NCI-H2029 (cell line): ENCODE results near the gene SHC4.
"Not testable (repeated sequence)": the region's sequence is repeated elsewhere in the genome, so short reads cannot be mapped to it uniquely, and the experiment has no call there.

Source experiments
- DNase-seq: peaks from one replicate; lab custom pipeline; 2025; lab: John Stamatoyannopoulos, UW

The SHC4 gene

DNA sequence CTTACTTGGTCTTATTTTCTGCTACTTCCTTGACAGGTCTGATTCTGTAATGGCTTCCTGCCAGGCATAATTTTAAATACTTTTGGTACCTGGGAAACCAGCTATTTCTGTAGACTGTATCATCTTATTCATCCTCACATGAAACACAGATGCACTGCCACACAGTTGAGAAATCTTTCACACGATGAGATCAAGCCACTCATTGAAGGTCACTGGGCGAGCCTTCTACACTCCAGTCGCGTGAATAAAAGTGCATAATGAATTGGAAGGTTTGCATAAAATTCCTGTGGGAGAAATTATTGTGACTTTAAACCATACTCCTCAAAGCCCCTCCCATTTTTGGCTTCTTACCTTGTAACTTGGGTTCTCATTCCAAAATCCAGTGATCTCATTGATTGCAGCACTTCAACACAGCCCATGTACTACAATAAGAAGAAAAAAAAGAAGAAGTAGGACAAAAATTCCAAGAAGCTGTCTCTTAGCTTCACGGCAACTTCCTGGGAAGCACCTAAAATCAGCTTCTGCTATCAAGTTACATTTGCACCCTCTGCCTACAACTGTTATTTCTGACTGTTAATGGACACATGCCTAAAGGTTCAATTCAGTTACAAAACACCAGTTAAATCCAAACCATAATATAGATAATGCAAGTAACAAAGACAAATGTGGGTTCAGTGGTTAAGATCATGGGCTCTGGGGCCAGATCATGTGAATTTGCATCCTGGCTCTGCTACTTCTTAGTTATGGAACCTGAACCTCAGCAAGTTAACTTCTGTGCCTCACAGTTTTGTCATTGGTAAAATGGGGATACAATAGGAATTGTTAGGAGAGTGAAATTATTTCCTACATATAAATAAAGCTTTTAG lies 39.0 kb downstream of the SHC4 start:
- DNase-seq, result no peak

DNA sequence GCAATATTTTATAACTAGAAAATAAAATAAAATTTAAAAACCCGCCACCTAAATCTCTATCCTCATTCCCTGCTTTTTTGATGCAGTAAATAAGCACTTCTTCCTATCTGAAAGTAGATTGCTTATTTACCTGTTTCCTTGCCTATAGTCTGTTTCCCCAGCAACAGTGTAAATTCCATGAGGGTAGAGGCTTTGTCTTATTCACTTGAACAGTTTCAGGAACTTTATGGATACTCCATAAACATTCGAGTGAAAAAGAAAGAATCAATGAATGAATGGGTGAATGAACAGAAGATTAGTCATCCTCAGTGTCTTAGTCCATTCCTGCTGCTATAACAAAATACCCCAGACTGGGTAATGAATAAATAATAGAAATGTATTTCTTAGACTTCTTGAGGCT lies 41.7 kb downstream of the SHC4 start:
- DNase-seq, result no peak

DNA sequence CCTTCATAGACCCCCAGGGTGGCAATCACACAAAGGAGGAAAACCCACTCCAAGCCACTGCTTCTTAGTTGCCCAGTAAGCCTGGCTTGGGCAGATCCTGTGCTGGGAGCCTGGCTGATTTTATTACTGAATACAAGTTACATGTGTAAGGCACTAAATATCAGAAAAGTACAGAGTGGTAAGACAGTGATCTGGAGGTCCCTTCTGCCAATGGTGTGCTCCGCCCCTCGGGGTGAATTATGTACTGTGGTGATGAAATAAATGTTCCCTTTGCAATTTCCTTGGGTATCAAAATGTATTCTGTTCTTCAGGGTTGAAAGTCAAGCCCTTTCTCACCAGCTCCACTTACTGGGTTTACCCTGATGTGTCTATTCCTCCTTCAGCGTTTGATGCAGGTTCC lies 47.0 kb downstream of the SHC4 start:
- no peak for DNase-seq

DNA sequence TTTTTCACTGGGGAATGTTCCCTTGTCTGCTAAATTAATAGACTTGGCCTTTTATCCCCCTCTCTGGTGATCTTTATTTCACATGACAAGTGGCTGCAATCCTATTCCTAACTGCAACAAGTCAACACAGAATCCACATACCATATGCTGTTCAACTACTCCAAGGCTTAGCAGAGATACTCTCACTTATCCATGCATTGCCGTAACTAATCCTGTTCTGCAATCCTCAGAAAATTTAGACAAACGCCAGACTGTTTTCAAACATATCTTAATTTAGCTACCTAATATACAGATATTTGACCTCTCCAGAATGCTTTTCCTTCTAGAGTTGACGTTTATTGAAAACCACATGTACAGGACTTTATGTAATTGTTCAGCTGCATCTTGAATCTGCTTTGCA lies 47.9 kb downstream of the SHC4 start:
- no peak for DNase-seq

DNA sequence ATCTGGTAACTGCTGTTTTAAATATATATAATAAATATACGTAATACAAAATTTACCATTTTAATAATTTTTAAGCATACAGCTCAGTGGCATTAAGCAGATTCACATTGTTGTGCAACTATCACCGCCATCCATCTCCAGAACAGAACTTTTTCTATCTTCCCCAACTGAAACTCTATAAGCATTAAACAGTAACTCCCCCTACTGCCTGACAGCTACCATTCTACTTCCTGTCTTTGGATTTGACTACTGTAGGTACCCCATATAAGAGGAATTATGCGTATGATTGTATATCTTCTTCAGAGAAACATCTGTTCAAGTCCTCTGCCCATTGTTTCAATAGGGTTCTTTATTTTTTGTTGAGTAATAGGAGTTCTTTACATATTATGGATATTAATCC lies 49.0 kb downstream of the SHC4 start:
- no peak for DNase-seq

DNA sequence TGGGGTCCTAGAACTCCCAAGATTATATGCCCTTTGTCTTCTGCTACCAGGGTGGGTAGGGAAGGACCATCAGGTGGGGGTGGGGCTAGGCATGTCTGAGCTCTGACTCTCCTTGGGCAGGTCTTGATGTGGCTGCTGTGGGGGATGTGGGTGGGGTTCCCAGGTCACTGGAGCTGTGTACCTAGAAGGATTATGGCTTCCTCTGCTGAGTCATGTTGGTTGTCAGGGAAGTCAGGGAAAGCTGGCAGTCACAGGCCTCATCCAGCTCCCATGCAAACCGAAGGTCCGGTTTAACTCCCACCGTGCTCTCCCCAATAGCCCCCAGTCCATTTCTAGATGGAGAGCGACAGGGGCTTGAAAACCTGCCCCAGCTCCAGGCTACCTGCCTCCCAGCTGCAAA lies 50.6 kb downstream of the SHC4 start:
- DNase-seq, result no peak

DNA sequence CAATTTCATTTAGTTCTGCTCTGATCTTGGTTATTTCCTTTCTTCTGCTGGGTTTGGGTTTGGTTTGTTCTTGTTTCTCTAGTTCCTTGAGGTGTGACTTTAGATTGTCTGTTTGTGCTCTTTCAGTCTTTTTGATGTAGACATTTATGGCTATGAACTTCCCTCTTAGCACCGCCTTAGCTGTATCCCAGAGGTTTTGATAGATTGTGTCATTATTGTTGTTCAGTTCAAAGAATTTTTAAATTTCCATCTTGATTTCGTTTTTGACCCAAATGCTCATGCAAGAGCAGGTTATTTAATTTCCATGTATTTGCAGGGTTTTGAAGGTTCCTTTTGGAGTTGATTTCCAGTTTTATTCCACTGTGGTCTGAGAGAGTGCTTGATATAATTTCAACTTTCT lies 53.2 kb downstream of the SHC4 start:
- DNase-seq, result not testable (repeated sequence)

DNA sequence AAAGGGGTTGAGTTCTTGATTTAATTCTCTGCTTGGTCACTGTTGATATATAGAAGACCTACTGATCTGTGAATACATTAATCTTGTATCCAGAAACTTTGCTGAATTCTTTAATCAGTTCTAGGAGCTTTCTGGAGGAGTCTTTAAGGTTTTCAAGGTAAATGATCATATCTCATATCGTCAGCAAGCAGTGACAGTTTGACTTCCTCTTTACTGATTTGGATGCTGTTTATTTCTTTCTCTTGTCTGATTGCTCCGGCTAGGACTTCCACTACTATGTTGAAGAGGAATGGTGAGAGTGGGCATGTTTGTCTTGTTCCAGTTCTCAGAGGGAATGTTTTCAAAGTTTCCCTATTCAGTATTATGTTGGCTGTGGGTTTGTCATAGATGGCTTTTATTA lies 54.4 kb downstream of the SHC4 start:
- DNase-seq, result not testable (repeated sequence)

DNA sequence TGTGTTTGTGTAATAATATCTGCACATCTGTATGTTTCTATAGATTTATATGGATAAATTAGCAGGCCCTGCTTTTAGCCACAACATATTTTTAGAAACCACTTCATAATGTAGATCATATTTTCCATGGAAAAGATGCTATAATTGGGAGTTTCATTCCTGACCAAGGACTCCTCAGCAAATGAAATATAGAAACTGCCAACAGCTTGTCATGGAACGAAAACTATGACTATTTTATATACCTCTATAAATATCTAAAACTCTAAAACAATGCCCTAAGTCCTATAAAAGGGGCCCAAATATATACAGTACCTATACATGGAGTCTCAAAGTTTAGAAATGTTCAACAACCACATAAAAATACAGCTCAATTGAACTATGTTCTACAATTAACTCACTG lies 57.9 kb downstream of the SHC4 start:
- no peak for DNase-seq

DNA sequence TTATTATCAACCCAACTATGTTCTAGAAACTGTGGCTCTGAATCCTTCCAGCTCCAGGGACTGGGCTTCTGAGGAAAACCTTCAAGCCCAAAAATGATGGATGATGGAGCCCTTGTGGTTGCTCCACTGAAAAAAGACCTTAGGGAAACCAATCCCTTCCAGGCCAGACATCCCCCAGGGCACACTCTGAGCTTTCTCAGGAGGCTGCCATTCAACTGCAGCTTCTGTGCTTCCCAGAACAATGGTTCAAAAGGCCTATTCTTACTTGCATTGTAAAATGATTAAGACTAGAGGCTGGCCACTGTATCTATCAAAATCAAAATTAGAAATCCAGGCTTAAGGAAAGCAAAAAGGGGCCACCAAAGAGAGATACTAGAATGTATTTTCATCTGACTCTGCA lies 58.5 kb downstream of the SHC4 start:
- no peak for DNase-seq

DNA sequence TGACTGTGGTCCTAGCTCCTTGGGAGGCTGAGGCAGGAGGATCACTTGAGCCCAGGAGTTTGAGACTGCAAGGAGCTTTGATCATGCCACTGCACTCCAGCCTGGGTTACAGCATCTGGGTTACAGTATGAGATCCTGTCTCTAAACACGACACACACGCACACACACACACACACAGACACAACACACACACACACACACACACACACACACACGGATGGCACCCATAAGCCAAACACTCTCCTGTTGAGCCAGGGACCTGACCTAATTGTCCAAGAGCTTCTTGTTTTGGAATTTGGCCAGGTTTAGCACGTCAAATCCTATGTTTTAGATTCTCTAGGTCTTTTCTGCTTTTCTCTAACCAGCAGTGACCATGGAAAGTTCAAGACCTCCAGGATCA lies 59.0 kb downstream of the SHC4 start:
- DNase-seq, result no peak

DNA sequence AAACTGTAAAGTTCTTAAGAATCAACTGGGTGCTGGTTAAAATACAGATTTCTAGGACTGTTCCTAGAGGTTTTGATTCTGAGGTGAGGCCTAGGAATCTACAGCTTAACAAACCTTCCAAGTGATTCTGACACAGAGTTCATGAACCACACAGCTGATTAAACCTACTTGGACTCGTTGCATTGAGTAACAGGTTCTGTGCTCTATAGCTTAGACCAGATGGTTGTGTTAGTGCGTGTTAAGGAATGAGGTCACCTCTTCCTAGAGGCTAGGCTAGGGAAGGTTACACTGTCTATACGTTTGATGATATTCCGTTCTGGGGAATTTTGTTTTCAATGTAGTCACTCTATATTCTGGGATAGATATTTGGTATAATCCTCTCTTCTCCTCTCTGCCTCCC lies 63.9 kb downstream of the SHC4 start:
- DNase-seq, result no peak

DNA sequence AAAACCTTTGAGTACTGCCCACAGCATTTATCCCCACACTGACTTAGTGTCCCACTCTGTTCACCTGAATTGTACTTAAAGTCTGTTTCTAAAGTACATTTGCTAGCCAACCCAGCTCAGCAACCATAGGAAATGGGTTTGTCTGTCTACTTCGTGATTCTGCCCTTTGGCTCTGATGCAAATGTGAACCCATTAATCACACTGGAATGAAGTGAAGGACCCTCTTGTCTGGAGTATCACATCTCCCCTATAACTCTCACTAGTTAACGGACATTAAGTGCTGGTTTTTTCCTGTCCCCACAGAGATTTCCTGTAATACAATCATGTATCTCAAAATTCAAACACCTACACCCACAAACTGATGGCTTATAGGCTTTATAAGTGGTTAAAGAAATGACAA lies 65.3 kb downstream of the SHC4 start:
- no peak for DNase-seq

DNA sequence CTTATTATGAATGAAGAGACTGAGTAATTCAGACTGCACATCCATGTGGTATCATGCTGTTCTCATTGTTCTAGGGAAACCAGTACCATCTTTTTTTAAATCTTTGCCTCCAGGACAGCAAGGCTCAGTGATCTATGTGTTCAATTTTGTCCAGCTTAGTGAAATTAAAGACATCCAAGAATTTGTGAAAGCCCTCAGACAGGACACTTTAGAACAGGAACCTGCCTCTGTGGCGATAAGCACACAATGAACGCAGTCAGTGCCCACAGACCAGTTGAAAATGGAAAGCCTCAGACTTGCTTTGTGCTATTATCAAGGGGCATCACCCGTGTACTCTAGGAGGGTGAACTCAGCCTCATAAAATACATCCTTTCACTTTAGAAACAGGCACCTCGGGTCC lies 65.7 kb downstream of the SHC4 start:
- DNase-seq, result no peak

DNA sequence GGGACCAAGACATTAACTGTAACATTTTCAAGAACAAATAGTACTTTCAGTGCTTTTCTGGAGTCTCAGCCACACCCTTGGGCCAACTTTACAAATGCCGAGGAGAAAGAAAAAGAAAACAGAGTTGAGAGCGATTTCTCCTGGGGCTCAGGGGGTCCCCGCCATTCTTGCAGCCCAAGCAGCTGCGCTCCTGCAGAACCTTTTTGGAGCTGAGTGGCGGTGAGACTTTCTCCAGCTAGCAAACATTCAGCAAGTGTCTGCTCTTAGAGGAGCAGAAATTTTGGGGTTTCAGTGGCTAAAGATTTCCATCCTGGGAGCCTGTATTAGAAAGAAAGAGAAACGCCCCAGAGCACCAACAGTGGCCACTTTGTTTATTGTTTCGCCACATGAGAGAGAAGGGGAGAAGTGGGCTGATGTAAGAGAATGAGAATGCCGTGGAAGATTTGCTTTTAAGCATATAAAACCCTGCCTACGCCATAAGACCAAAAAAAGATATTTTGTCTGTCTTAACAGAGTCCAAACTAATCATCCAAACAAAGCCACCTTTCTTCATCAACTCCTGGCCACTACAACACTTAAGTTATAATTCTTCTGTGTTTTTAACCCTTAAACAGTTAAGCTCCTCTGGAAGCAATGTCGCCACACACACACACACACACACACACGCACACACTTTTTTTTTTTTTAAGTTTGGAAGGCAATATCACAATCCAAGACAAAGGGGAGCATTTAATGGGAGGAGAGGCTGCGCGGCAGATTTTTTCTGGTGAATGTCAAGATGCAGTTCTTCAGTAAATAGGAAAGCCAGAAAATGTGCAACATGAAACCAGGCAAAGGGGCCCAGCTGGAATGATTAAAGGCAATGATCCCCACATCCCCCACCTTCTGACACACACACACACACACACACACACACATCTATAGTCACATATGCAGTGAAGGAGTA lies 66.6 kb downstream of the SHC4 start:
- DNase-seq, result no peak

DNA sequence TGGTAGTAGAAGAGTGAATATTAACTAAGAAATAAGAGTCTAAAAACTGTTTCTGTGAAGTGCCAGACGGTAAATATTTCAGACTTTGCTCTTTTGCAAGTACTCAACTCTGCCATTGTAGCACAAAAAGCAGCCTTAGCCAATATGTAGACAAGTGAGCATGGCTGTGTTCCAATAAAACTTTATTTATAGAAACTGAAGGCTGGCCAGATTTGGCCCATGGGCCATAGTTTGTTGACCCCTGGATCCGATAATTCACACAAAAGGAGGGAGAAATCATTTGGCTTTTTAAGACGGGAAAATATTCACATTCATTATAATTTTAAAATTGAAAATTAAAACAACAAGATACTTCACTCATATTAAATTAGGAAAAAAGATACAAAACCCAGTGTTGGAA lies 70.4 kb downstream of the SHC4 start:
- no peak for DNase-seq

DNA sequence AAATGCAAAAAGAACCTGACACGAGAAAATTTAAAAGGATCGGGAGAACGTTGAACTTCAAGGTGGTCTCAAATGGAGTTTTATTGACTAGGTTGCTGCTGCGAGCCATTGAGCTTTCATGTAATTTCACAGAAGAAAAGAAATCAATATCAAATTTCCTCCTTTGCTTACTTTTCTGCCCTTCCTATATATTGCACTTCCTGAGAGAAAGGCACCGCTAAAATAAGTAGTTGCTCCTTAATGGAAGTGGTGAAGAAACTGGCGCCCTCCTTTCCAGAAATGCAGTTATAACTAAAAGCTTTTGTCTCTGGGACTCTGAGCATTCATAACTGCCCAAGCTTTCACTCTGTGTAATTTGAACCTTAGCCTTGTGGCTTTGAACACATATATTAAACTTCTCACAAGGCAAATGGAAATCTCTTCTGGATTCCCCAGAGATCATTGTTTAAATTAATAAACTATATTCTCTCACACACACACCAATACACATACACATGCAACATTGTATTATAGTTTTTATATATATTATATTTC lies 72.4 kb downstream of the SHC4 start:
- no peak for DNase-seq

DNA sequence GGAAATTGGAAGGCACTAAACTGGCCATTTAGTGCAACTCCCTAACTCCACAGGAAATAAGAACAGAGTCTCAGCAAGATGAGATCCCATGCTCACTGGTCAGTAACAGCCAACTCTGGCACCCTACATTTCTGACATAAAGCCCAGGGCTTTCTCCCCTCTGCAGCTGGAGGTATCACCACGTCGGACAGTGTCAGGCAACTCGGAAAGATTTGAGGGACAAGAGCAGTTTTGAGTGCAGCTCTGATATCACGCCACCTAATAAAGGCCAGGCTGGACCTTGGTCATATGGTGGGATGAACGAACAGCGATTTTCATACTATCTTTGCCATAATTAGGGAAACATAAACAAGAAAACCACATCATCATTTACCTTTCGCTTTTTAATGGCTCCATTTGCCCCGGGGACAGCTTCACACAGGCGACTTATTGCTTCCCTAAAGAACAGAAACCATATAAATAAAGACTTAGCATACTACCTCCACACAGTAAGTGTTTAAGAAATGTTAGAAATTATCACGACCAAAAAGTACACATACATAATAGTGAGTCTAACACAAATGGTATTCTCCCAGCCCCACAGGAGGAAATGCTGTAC lies 73.2 kb downstream of the SHC4 start:
- no peak for DNase-seq

DNA sequence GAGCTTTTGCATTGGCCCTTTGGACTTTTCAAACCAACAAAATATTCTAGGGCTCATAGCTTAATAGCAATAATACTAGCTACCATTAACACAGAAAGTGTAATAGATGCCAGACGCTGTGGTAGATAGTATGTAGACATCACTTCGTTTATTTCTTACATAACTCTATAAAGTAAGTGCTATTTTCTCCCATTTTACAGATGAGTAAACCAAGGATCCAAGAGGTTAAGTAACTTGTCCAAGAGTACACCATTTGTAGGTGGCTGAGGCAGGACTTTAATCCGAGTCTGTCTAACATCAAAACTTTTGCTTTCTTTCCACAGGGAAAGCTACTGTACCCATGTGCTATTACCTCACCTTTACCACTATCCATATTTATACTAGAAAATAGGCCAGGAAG lies 73.8 kb downstream of the SHC4 start:
- no peak for DNase-seq

DNA sequence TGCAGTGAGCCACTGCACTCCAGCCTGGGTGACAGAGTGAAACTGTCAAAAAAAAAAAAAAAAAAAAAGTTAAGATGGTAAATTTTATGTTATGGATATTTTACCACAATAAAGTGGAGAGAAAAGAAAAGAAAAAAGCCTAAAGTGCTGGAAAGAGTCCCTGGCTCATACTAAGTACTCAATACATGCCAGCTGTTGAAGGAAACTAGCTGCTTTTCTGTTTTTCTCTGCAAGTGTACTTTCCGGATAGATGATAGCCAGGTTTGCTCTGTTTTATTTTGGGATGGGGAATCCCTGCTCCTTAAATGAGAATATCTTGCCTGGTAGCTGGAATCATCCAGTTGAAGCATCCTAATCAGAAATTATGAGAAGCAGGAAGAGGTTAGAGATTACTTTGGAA lies 74.9 kb downstream of the SHC4 start:
- DNase-seq, result no peak

DNA sequence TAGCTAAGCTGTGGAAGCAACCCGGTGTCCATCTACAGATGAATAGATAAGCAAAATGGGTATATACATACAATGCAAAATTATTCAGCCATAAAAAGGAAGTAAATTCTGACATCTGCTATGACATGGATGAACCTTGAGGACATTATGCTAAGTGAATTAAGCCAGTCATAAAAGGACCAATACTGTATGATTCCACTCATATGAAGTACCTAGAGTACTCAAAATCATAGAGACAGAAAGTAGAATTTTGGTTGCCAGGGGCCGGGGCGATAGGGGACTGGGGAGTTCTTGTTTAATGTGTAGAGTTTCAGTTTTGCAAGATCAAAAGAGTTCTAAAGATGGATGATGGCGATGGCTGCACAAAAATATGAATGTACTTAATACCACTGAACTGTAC lies 75.5 kb downstream of the SHC4 start:
- no peak for DNase-seq

DNA sequence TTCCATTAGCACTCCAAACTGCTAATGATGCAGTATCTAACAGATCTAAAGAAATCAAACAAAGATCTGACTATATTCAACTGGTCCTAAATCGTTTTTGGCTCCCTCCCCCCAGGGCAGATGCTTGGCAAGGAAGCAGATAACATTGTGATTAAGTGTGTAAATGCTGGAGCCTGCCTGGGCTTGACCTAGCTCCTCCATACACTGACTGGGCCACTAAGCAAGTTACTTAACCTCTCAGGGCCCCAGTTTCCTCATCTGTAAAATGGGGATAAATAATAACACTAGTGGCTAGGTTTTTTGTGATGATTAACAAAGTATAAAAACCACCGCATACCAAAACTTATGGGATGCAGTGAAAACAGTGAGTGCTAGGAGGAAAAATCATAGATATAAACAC lies 76.6 kb downstream of the SHC4 start:
- no peak for DNase-seq

DNA sequence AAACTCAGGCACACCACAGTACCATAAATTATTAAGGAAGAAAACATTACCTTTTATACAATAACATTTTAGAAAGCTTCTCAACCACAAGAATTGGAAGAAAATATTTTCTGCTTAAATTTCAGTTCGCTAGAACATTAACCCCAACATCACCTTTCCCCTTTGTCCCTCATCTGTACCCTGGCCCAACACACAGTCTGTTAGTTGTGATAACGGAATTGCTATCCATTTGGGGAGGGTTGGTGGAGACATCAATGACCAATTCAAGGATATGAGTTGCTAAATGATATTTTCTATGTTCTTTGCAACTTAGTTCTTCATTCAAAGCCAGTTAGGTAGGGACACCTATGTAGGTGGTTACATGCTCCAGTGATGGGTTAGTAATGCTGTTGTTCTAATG lies 80.0 kb downstream of the SHC4 start:
- DNase-seq, result no peak
